GM21528 (cell line): Measurements from ENCODE around the gene SULT1C2.
"Not testable (repeated sequence)": the region's sequence is repeated elsewhere in the genome, so short reads cannot be mapped to it uniquely, and the experiment has no call there.

Experiments used
- ATAC-seq: cut with Tn5 transposase; IDR thresholded peaks from one replicate; pipeline ENCODE4 v1.9.1; 2021; ENCODE audit warnings: mild to moderate bottlenecking, moderate library complexity; ENCODE audit not compliant: unreplicated experiment, low FRiP score

SULT1C2 gene

GRCh38 chr2:108348816-108349570 is 60.3 kb downstream of the SULT1C2 start:
- ATAC-seq, result no peak

DNA sequence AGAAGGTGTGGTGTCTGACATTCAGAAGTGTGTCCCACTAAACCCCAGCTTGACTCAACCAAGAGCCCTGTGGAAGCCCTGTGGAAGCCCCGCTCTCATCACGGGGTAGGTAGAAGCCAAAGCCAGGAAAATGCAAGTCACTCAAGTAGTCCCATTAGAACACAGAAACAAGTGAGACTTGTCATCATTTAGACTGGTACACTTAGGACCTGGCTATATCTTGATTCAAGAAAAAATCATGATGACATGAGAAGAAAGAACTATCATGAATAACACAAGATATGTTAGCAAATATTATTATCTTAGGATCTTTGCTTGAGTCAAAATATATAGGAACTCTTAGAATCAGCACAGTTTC is 60.9 kb downstream of the SULT1C2 start:
- no peak for ATAC-seq

- no peak for ATAC-seq
Measured at GRCh38 chr2:108351889-108352288, 63.2 kb downstream of the SULT1C2 start.

- ATAC-seq, result no peak
Measured at GRCh38 chr2:108354136-108354535, 65.4 kb downstream of the SULT1C2 start.

- no peak for ATAC-seq
Measured at GRCh38 chr2:108355906-108356734, 67.4 kb downstream of the SULT1C2 start.

GRCh38 chr2:108359336-108359735 is 70.6 kb downstream of the SULT1C2 start:
- ATAC-seq, result not testable (repeated sequence)
